ENCODE measurements around the gene PLCB1. TPM values are rescaled to one million over a fixed set of nuclear protein-coding genes. Genes with fewer than 3 reads are reported as not detected.

Gene PLCB1
- total and polyA plus RNA-seq, 4 donors: 1.6 to 43.8 (median 6.1) TPM

- H3K9me3 ChIP-seq (ENCODE audit: control insufficient read depth in 4 of 4, insufficient read depth in 3 of 4, low read length in 3 of 4): no peaks in the 10 kb centered on the region
- H3K4me3 ChIP-seq: no peak overlapping the region
- H3K36me3 ChIP-seq (ENCODE audit: control insufficient read depth in 4 of 4, insufficient read depth in 4 of 4, low read length in 4 of 4): no peaks in the 10 kb centered on the region
- no peak overlapping the region for H3K27ac ChIP-seq (ENCODE audit: low read depth in 1 of 2, low read length in 1 of 2)
- no peaks in the 10 kb centered on the region for H3K27me3 ChIP-seq (ENCODE audit: control insufficient read depth in 3 of 3, insufficient read depth in 3 of 3, low read length in 2 of 3)
- no peak for TF ChIP-seq CTCF (IDR thresholded peaks at IDR 0.05; ENCODE audit: control extremely low read depth, extremely low read depth)
- no peak for ATAC-seq (ENCODE audit: insufficient read depth, low FRiP score)
- H3K9ac ChIP-seq (ENCODE audit: insufficient read depth in 1 of 2, low read length in 2 of 2): no peak overlapping the region
- 75 to 85% methylated on average over 7 of the region's 7 CpGs for WGBS, 2 donors
- no peak for DNase-seq
- peaks cover 0 to 2% (median 0%) of the 10 kb centered on the region in 5 donors for H3K4me1 ChIP-seq (ENCODE audit: control insufficient read depth in 5 of 5, insufficient read depth in 5 of 5, low read length in 5 of 5)
These were observed 539.4 kb downstream of the PLCB1 start for GRCh38 chr20:8671370-8671961.

- ATAC-seq (ENCODE audit: insufficient read depth, low FRiP score) (no peak), DNase-seq (no peak)
- no peak for TF ChIP-seq CTCF (IDR thresholded peaks at IDR 0.05; ENCODE audit: control extremely low read depth, extremely low read depth)
- Histone ChIP-seq H3K9me3 (ENCODE audit: control insufficient read depth in 4 of 4, insufficient read depth in 3 of 4, low read length in 3 of 4) (no peaks in the 10 kb centered on the region), H3K4me3 (no peak overlapping the region), H3K4me1 (ENCODE audit: control insufficient read depth in 5 of 5, insufficient read depth in 5 of 5, low read length in 5 of 5) (no peaks in the 10 kb centered on the region), H3K27ac (ENCODE audit: low read depth in 1 of 2, low read length in 1 of 2) (no peak overlapping the region), H3K36me3 (ENCODE audit: control insufficient read depth in 4 of 4, insufficient read depth in 4 of 4, low read length in 4 of 4) (no peaks in the 10 kb centered on the region), H3K27me3 (ENCODE audit: control insufficient read depth in 3 of 3, insufficient read depth in 3 of 3, low read length in 2 of 3) (no peaks in the 10 kb centered on the region), H3K9ac (ENCODE audit: insufficient read depth in 1 of 2, low read length in 2 of 2) (no peak overlapping the region)
- WGBS, 2 donors: 96 to 98% methylated on average over 2 of the region's 2 CpGs
These were observed 541.0 kb downstream of the PLCB1 start for GRCh38 chr20:8673116-8673515.

GRCh38 chr20:8675896-8676295, 543.8 kb downstream of the PLCB1 start:
- DNase-seq: no peak
- Histone ChIP-seq H3K9me3 (ENCODE audit: control insufficient read depth in 4 of 4, insufficient read depth in 3 of 4, low read length in 3 of 4) (no peaks in the 10 kb centered on the region), H3K9ac (ENCODE audit: insufficient read depth in 1 of 2, low read length in 2 of 2) (no peak overlapping the region), H3K4me1 (ENCODE audit: control insufficient read depth in 5 of 5, insufficient read depth in 5 of 5, low read length in 5 of 5) (peaks cover 0 to 4% (median 0%) of the 10 kb centered on the region in 5 donors), H3K27me3 (ENCODE audit: control insufficient read depth in 3 of 3, insufficient read depth in 3 of 3, low read length in 2 of 3) (no peaks in the 10 kb centered on the region), H3K27ac (ENCODE audit: low read depth in 1 of 2, low read length in 1 of 2) (no peak overlapping the region), H3K36me3 (ENCODE audit: control insufficient read depth in 4 of 4, insufficient read depth in 4 of 4, low read length in 4 of 4) (no peaks in the 10 kb centered on the region), H3K4me3 (no peak overlapping the region)
- 94 to 98% methylated on average over 10 of the region's 10 CpGs for WGBS, 2 donors
- no peak for TF ChIP-seq CTCF (IDR thresholded peaks at IDR 0.05; ENCODE audit: control extremely low read depth, extremely low read depth)
- no peak for ATAC-seq (ENCODE audit: insufficient read depth, low FRiP score)
